HFFc6 (cell line): Measurements from ENCODE around the gene ZNF365. TPM values are rescaled to one million over a fixed set of nuclear protein-coding genes. Genes with fewer than 3 reads are reported as not detected.

ENCODE experiments used
- DNase-seq: peaks from one replicate; pipeline ENCODE4 v3.0.0-alpha.2; 2018
- H3K27ac Mint-ChIP-seq: 2 replicates; pipeline ENCODE4 v1.8.0; 2020; ENCODE audit warnings: mild to moderate bottlenecking, mixed read lengths
- H3K27me3 Mint-ChIP-seq: 2 replicates; pipeline ENCODE4 v1.8.0; 2021; ENCODE audit warnings: mild to moderate bottlenecking, moderate library complexity, mixed read lengths; ENCODE audit not compliant: insufficient read depth
- H3K36me3 Mint-ChIP-seq: 2 replicates; pipeline ENCODE4 v1.8.0; 2021; ENCODE audit warnings: low read depth, mixed read lengths
- H3K4me1 Mint-ChIP-seq: 2 replicates; pipeline ENCODE4 v1.8.0; 2020; ENCODE audit warnings: low read depth, mixed read lengths
- H3K4me3 Mint-ChIP-seq: 2 replicates; pipeline ENCODE4 v1.8.0; 2020; ENCODE audit warnings: mild to moderate bottlenecking, moderate library complexity, mixed read lengths
- H3K9me3 Mint-ChIP-seq: 2 replicates; pipeline ENCODE4 v1.8.0; 2020; ENCODE audit warnings: mild to moderate bottlenecking, mixed read lengths
- CTCF ChIP-seq: fragments of 200-600 bp; sonication (generic); IDR thresholded peaks from 2 replicates; pipeline ENCODE4 v1.5.0; 2021; ENCODE audit warnings: antibody characterized with exemption, mild to moderate bottlenecking
- total RNA-seq, 6 experiments: library from RNA; stranded (reverse); fragmentation: NEBNext Ultra II Directional; extraction: Animal tissue kit (Norgen Biotek cat#: 25700); gene quantifications; 2 replicates in 1 of 6; 3 replicates in 5 of 6; pipeline ENCODE4 v1.2.3, GENCODE V29; 2021

The ZNF365 gene
- total RNA-seq, 6 experiments from 2014 or later = 10.2 to 14.7 (median 11.3) TPM

- Mint-ChIP-seq H3K27ac (peak overlapping the region; percentile 60), H3K4me3 (peak overlapping the region; percentile 19; the same call in 1 of the 2 replicates), H3K4me1 (peaks cover 92% of the 10 kb centered on the region), H3K36me3 (peaks cover 26% of the 10 kb centered on the region), H3K27me3 (peaks cover 1% of the 10 kb centered on the region; the same call in 1 of the 2 replicates), H3K9me3 (no peaks in the 10 kb centered on the region)
- DNase-seq = no peak
- TF ChIP-seq CTCF = no peak
Observed at GRCh38 chr10:62379394-62379793, 5.2 kb downstream of the ZNF365 start.

- peaks cover 95% of the 10 kb centered on the region for H3K4me1 Mint-ChIP-seq
- H3K27ac Mint-ChIP-seq = peak overlapping the region; percentile 60
- DNase-seq = peak; percentile 92
Observed at GRCh38 chr10:62380016-62380415, 5.8 kb downstream of the ZNF365 start.

GRCh38 chr10:62381385-62382102 is 7.4 kb downstream of the ZNF365 start:
- DNase-seq = peak; percentile 19
- Mint-ChIP-seq H3K27me3 (no peaks in the 10 kb centered on the region), H3K4me1 (peaks cover 95% of the 10 kb centered on the region), H3K4me3 (peak overlapping the region; percentile 65; the same call in 1 of the 2 replicates), H3K27ac (peak overlapping the region; percentile 68), H3K9me3 (no peaks in the 10 kb centered on the region), H3K36me3 (peaks cover 22% of the 10 kb centered on the region)
- TF ChIP-seq CTCF = no peak

More at GRCh38 chr10:62380016-62380415, 5.8 kb downstream of the ZNF365 start:
- Mint-ChIP-seq H3K9me3 (no peaks in the 10 kb centered on the region), H3K27me3 (no peaks in the 10 kb centered on the region), H3K4me3 (peak overlapping the region; percentile 65), H3K36me3 (peaks cover 26% of the 10 kb centered on the region)
- TF ChIP-seq CTCF = no peak

GRCh38 chr10:62382831-62383230 is 8.7 kb downstream of the ZNF365 start:
- Mint-ChIP-seq H3K27me3 (no peaks in the 10 kb centered on the region), H3K9me3 (no peaks in the 10 kb centered on the region), H3K4me3 (peak overlapping the region; percentile 6; the same call in 1 of the 2 replicates), H3K4me1 (peaks cover 95% of the 10 kb centered on the region), H3K27ac (no peak overlapping the region), H3K36me3 (peaks cover 21% of the 10 kb centered on the region)
- DNase-seq = no peak
- TF ChIP-seq CTCF = no peak

- Mint-ChIP-seq H3K4me1 (peaks cover 97% of the 10 kb centered on the region), H3K4me3 (peak overlapping the region; percentile 84), H3K36me3 (peaks cover 24% of the 10 kb centered on the region), H3K27ac (peak overlapping the region; percentile 90), H3K9me3 (no peaks in the 10 kb centered on the region), H3K27me3 (no peaks in the 10 kb centered on the region)
- TF ChIP-seq CTCF = no peak
- peak; percentile 91 for DNase-seq
Observed at GRCh38 chr10:62384057-62384446, 9.9 kb downstream of the ZNF365 start.
